Heart right ventricle (tissue), 16 donors: ENCODE measurements around the gene TGFB1I1. TPM values are rescaled to one million over a fixed set of nuclear protein-coding genes. Genes with fewer than 3 reads are reported as not detected.
"Not testable (repeated sequence)": the region's sequence is repeated elsewhere in the genome, so short reads cannot be mapped to it uniquely, and the experiment has no call there.

Experiments
- ATAC-seq, 8 donors: fragments of 200-7000 bp; cut with Tn5 transposase; one replicate each; pipeline ENCODE4 v1.9.1; 2020; ENCODE audit warnings: mild to moderate bottlenecking in 8 of 8, moderate library complexity in 8 of 8, moderate number of reproducible peaks in 1 of 8
- DNase-seq, 2 donors: peaks; one replicate each; pipeline ENCODE4 v3.0.0-alpha.2; 2020
- H3K27ac ChIP-seq, 10 donors: fragments of 200-600 bp; sonication (generic) in 2 of 10; one replicate each; pipeline versions ENCODE4 v1.5.0 to v1.8.0; 2020 to 2022; ENCODE audit warnings: mild to moderate bottlenecking in 3 of 10
- H3K27me3 ChIP-seq, 7 donors: fragments of 200-600 bp; one replicate each; pipeline ENCODE4 v1.8.0; 2021 to 2022; ENCODE audit warnings: mild to moderate bottlenecking in 2 of 7
- H3K36me3 ChIP-seq, 9 donors: fragments of 200-600 bp; sonication (generic) in 1 of 9; one replicate each; pipeline versions ENCODE4 v1.5.0 to v1.8.0; 2020 to 2022; ENCODE audit warnings: mild to moderate bottlenecking in 2 of 9
- H3K4me1 ChIP-seq, 9 donors: fragments of 200-600 bp; sonication (generic) in 1 of 9; one replicate each; pipeline versions ENCODE4 v1.5.0 to v1.8.0; 2020 to 2022; ENCODE audit warnings: mild to moderate bottlenecking in 4 of 9
- H3K4me3 ChIP-seq, 10 donors: fragments of 200-600 bp; sonication (generic) in 2 of 10; one replicate each; pipeline versions ENCODE4 v1.5.0 to v1.8.0; 2020 to 2022; ENCODE audit warnings: mild to moderate bottlenecking in 7 of 10, moderate library complexity in 2 of 10
- H3K9me3 ChIP-seq, 11 donors: fragments of 200-600 bp in 10 of 11; sonication (generic) in 2 of 11; one replicate each; pipeline versions ENCODE4 v1.5.0 to v1.8.0; 2013 to 2022; ENCODE audit warnings: mild to moderate bottlenecking in 2 of 11, control low read depth in 1 of 11, moderate library complexity in 1 of 11
- WGBS, 2 donors: extraction: QIAGEN DNeasy Blood & Tissue Kit; methylation state at CpG; one replicate each; pipeline ENCODE4 v1.1.7; 2013; ENCODE audit warnings: inconsistent platforms in 1 of 2; 5-methylcytosine and 5-hydroxymethylcytosine counted together
- intact Hi-C, 10 donors: fragments of 100-400 bp; cut with DNase I; formaldehyde crosslinking; loops; one replicate each; pipeline versions ENCODE4 v1.11.1 to v1.14.2; 2022
- polyA plus RNA-seq, 2 donors: library from polyadenylated mRNA; stranded (reverse); fragments of 200-250 nt; gene quantifications; one replicate each; pipeline ENCODE4 v1.2.3, GENCODE V29; 2013
- total RNA-seq, 10 donors: library from RNA; stranded (reverse); fragmentation: NEBNext Ultra II Directional in 3 of 10; extraction: Animal tissue kit (Norgen Biotek cat#: 25700) in 3 of 10; gene quantifications; one replicate each; pipeline versions ENCODE4 v1.2.1 to v1.2.4, GENCODE V29; 2021 to 2023
- TF ChIP-seq, protein P1 (sequence below), 9 donors: fragments of 200-600 bp; sonication (generic) in 2 of 9; IDR thresholded peaks; one replicate each; pipeline versions ENCODE4 v1.5.0 to v1.8.0; 2021 to 2022; ENCODE audit warnings: antibody characterized with exemption in 9 of 9, mild to moderate bottlenecking in 5 of 9, moderate library complexity in 1 of 9
- donor health status: Arrhythmogenic right ventricular cardiomyopathy.
- donor health status: ischemic (EF 13 %, LVEDD 7.1; RV severe dilation, severe dysfunction).
- donor health status: healthy with polysubstance abuse.
- donor health status: DM: no; HTN: yes; CAD: no.
- donor health status: DM: no; HTN: no; CAD: no.
- donor health status: ischemic (EF 25% LVEDD 6.9; RV normal size, moderate dysfunction).
- donor health status: ischemic (EF 25% LVEDD 5.7; RV mildly dilated, moderate dysfunction).
- donor health status: healthy.
- donor health status: DM: yes; HTN: yes; CAD: no.
- donor health status: Ischemic cardiomyopathy.
- donor health status: ischemic (EF 35%, LVEDD 5.7; RV mildly dilated, moderate dysfunction).
- donor health status: nonischemic (EF 11% LVEDD 7.7; RV severe dilation, severe dysfunction).
- donor health status: DM: yes; HTN: yes; CAD: no.
- donor health status: PGD.
- donor health status: ischemic (EF 29% LVEDD 5.4; RV normal size, mild dysfunction).
- donor health status: nonischemic (EF 23%, LVEDD 6.1; RV moderate dilation, normal function).

Gene TGFB1I1
- total and polyA plus RNA-seq, 12 donors, result 11.3 to 43.0 (median 18.1) TPM

- TF ChIP-seq, protein P1, sequence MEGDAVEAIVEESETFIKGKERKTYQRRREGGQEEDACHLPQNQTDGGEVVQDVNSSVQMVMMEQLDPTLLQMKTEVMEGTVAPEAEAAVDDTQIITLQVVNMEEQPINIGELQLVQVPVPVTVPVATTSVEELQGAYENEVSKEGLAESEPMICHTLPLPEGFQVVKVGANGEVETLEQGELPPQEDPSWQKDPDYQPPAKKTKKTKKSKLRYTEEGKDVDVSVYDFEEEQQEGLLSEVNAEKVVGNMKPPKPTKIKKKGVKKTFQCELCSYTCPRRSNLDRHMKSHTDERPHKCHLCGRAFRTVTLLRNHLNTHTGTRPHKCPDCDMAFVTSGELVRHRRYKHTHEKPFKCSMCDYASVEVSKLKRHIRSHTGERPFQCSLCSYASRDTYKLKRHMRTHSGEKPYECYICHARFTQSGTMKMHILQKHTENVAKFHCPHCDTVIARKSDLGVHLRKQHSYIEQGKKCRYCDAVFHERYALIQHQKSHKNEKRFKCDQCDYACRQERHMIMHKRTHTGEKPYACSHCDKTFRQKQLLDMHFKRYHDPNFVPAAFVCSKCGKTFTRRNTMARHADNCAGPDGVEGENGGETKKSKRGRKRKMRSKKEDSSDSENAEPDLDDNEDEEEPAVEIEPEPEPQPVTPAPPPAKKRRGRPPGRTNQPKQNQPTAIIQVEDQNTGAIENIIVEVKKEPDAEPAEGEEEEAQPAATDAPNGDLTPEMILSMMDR (IDR thresholded peaks at IDR 0.05), result no peak
- no peak for DNase-seq
- Histone ChIP-seq H3K4me3 (no peak overlapping the region), H3K27me3 (peaks cover 0 to 10% (median 0%) of the 10 kb centered on the region in 7 donors), H3K9me3 (no peaks in the 10 kb centered on the region), H3K4me1 (no peaks in the 10 kb centered on the region), H3K36me3 (no peaks in the 10 kb centered on the region), H3K27ac (no peak overlapping the region)
- intact Hi-C loops, result no loop called here
- 79 to 84% methylated on average over 4 of the region's 4 CpGs for WGBS, 2 donors
- no peak for ATAC-seq
Observed at GRCh38 chr16:31517800-31518402, 45.9 kb downstream of the TGFB1I1 start.

GRCh38 chr16:31519759-31520431 lies 47.9 kb downstream of the TGFB1I1 start:
- no peaks in the 10 kb centered on the region for H3K9me3 ChIP-seq
- TF ChIP-seq, protein P1 (IDR thresholded peaks at IDR 0.05), result no peak
- ATAC-seq (no peak), DNase-seq (no peak)
- peaks cover 0 to 10% (median 0%) of the 10 kb centered on the region in 7 donors for H3K27me3 ChIP-seq
- no peaks in the 10 kb centered on the region for H3K4me1 ChIP-seq
- WGBS, 2 donors, result 87% methylated on average over 2 of the region's 2 CpGs
- no peaks in the 10 kb centered on the region for H3K36me3 ChIP-seq
- intact Hi-C loops, result no loop called here
- H3K4me3 ChIP-seq, result no peak overlapping the region
- H3K27ac ChIP-seq, result no peak overlapping the region

GRCh38 chr16:31521368-31521767 lies 49.4 kb downstream of the TGFB1I1 start:
- Histone ChIP-seq H3K4me1 (no peaks in the 10 kb centered on the region), H3K27ac (no peak overlapping the region), H3K4me3 (no peak overlapping the region), H3K27me3 (peaks cover 0 to 10% (median 0%) of the 10 kb centered on the region in 7 donors), H3K36me3 (no peaks in the 10 kb centered on the region), H3K9me3 (no peaks in the 10 kb centered on the region)
- WGBS, 2 donors, result 82 to 90% methylated on average over 3 of the region's 3 CpGs
- ATAC-seq (no peak), DNase-seq (no peak)
- TF ChIP-seq, protein P1 (IDR thresholded peaks at IDR 0.05), result no peak
- intact Hi-C loops, result no loop called here

GRCh38 chr16:31522071-31522470 lies 50.1 kb downstream of the TGFB1I1 start:
- intact Hi-C loops, result no loop called here
- ATAC-seq (no peak), DNase-seq (no peak)
- WGBS, 2 donors, result 85 to 91% methylated on average over 6 of the region's 6 CpGs
- TF ChIP-seq, protein P1 (IDR thresholded peaks at IDR 0.05), result no peak
- Histone ChIP-seq H3K4me3 (no peak overlapping the region), H3K9me3 (no peaks in the 10 kb centered on the region), H3K27me3 (peaks cover 0 to 12% (median 0%) of the 10 kb centered on the region in 7 donors), H3K4me1 (no peaks in the 10 kb centered on the region), H3K27ac (no peak overlapping the region), H3K36me3 (no peaks in the 10 kb centered on the region)

DNA sequence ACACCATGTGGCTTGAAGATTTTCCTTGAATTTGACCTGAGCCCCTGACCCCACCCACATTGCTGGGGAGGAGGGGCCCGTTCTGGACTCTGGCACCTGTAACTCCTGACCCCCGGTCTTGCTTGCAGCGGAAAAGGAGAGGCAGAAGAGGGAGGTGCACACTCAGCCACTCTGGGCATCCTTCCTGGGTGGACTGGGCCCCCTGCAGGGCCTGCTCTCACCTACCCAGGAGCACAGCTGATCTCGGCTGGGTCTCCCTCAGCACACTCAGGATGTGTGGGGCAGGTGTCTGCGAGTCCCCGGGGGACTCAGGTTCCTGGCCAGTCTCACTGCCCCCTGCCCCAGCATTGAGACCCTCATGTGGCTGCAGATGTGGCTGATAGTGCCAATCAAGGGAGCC lies 51.8 kb downstream of the TGFB1I1 start:
- H3K27ac ChIP-seq, H3K4me1 ChIP-seq, H3K36me3 ChIP-seq, ATAC-seq, DNase-seq, intact Hi-C loops, H3K9me3 ChIP-seq, H3K4me3 ChIP-seq: not testable (repeated sequence)
- WGBS, 2 donors, result 65 to 73% methylated on average over 3 to 4 of the region's 6 CpGs
- peaks cover 0 to 27% (median 14%) of the 10 kb centered on the region in 7 donors for H3K27me3 ChIP-seq
